IPS DF 6.9 (cell line): Measurements from ENCODE around the gene ANK3.

Experiments
- DNase-seq: peaks from one replicate; pipeline ENCODE4 v3.0.0-alpha.2; 2013; ENCODE audit warnings: low read depth, low spot score
- H3K27ac ChIP-seq: one replicate; pipeline ENCODE4 v1.5.1; 2013; ENCODE audit warnings: low read length, control low read depth
- H3K27me3 ChIP-seq: 2 replicates; pipeline ENCODE4 v1.6.1; 2013; ENCODE audit warnings: mild to moderate bottlenecking, low read length; ENCODE audit not compliant: control insufficient read depth, insufficient read depth
- H3K36me3 ChIP-seq: 2 replicates; pipeline ENCODE4 v1.6.1; 2013; ENCODE audit warnings: low read length; ENCODE audit not compliant: control insufficient read depth, insufficient read depth
- H3K4me1 ChIP-seq: 2 replicates; pipeline ENCODE4 v1.6.1; 2013; ENCODE audit warnings: low read length; ENCODE audit not compliant: control insufficient read depth, insufficient read depth
- H3K4me3 ChIP-seq: 2 replicates; pipeline ENCODE4 v1.5.1; 2013; ENCODE audit warnings: mild to moderate bottlenecking, low read length
- H3K9me3 ChIP-seq: 2 replicates; pipeline ENCODE4 v1.6.1; 2013; ENCODE audit warnings: low read length, inconsistent platforms; ENCODE audit not compliant: control insufficient read depth, insufficient read depth
- WGBS: extraction: QIAGEN DNeasy Blood & Tissue Kit; methylation state at CpG from one replicate; pipeline ENCODE4 v1.1.7; 2013; ENCODE audit warnings: mixed read lengths, missing lambda C conversion rate; ENCODE audit not compliant: insufficient read length, insufficient coverage; 5-methylcytosine and 5-hydroxymethylcytosine counted together

The ANK3 gene

DNA sequence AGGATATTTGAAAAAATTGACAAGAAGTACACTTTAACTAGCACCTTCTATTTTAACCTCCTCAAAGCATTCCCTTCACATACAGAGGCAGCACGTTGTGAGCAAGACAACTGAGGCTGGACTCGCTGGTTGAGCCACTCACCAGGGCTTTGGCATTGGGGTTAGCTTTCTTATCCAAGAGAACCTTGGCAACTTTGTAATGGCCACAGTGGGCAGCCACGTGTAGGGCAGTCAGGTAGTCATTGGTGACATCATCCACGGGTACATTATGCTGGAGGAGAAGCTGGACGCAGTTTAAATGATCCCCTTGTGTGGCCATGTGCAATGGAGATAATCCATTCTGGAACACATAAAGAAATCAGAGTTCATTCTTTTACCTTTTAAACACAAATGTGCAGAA, 181.8 kb downstream of the ANK3 start:
- Histone ChIP-seq H3K27ac (no peak overlapping the region), H3K4me1 (no peaks in the 10 kb centered on the region), H3K4me3 (no peak overlapping the region), H3K9me3 (no peaks in the 10 kb centered on the region), H3K36me3 (no peaks in the 10 kb centered on the region; the same call in 1 of the 2 replicates), H3K27me3 (no peaks in the 10 kb centered on the region)
- no CpG with 5 or more reads among the region's 5 CpGs for WGBS
- DNase-seq = no peak

DNA sequence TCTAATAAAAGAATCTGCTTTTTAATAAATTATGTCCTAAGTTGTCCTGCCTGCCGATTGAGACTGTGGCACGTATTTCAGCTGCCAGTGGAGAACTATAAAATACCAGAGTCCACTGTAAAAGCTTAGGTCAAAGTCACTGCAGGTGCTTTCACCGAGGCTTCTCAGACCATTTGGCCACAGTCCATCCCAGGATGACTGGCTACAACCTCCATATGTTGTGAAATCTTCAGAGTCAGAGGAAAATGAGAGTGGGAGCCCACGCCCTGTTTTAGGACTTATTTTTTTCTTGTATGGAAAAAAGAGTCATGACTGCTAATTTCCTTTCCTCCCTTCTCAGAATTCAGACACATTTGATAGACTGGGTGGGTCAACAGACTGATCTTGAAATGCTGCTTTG, 182.9 kb downstream of the ANK3 start:
- no peak for DNase-seq
- Histone ChIP-seq H3K4me1 (no peaks in the 10 kb centered on the region), H3K27ac (no peak overlapping the region), H3K9me3 (no peaks in the 10 kb centered on the region), H3K27me3 (no peaks in the 10 kb centered on the region), H3K36me3 (no peaks in the 10 kb centered on the region; the same call in 1 of the 2 replicates), H3K4me3 (no peak overlapping the region)
- no CpG with 5 or more reads among the region's 4 CpGs for WGBS

DNA sequence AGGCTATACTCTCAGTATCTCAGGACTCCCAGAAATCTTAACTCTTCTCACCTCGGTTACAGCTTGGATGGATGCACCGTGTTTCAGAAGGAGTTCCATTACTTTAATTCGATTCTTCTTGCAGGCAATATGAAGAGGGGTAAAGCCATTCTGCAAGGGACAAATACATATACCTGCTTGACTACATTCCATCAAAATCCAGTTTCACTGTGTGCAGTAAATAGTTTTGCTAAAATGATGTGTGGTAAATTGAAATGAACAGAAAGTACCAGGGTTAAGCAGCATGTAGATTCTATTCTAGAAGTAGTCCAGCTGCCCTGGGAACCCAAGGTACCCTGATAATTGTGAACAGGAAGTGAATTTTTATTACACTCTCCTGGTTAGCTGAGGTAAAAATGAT, 183.9 kb downstream of the ANK3 start:
- no peaks in the 10 kb centered on the region for H3K9me3 ChIP-seq
- no peaks in the 10 kb centered on the region for H3K4me1 ChIP-seq
- no peak for DNase-seq
- H3K27ac ChIP-seq = no peak overlapping the region
- H3K36me3 ChIP-seq = no peaks in the 10 kb centered on the region; the same call in 1 of the 2 replicates
- H3K4me3 ChIP-seq = no peak overlapping the region
- no peaks in the 10 kb centered on the region for H3K27me3 ChIP-seq
- WGBS = no CpG with 5 or more reads among the region's 3 CpGs

DNA sequence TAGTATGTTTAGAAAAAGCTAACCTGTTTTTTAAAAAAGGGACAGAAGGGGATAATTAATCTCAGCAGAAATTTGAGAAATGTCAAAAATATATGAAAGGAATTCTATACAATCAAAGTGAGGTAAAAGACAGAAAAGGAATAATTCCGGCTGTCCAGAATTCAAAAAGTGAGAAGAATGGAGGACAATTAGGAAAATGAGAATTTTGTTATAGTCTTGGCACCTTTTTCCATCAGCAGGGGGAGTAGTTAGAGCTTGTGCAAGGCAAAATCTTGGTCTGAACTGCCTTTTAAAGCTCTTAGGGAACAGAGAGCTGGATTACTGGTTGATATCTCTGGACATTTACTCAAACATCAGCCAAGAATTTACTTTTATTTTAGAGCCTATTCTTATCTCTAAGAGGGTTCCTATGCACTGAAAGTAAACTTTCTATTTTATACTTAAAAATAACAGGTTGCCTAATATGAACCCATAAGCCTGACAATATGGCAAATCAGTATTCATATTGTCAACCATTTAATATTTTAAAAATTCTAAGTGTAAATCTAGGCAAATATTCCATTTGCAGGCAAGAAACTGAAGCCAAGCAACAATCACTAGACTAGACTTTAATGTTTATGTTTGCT, 185.6 kb downstream of the ANK3 start:
- H3K27ac ChIP-seq = no peak overlapping the region
- H3K9me3 ChIP-seq = no peaks in the 10 kb centered on the region
- no peak overlapping the region for H3K4me3 ChIP-seq
- H3K4me1 ChIP-seq = no peaks in the 10 kb centered on the region
- H3K27me3 ChIP-seq = no peaks in the 10 kb centered on the region
- no CpG with 5 or more reads among the region's 1 CpG for WGBS
- no peaks in the 10 kb centered on the region; the same call in 1 of the 2 replicates for H3K36me3 ChIP-seq
- DNase-seq = no peak

DNA sequence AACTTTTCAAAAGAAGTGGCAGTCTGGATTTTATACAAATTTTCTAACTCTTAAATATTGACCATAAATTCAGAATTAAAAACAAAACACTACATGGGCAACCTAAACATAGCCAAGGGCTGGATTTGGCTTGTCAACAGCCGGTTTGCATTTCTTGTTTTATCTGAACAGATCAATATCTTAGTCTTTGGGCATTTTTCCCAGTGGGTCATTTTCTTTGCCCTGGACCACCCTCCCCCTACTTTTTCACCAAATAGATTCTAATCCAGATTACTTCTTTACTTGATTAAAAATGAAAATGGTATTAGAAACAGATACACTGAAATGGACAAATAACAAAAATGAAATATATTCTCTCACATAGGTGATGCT, 189.0 kb downstream of the ANK3 start:
- WGBS = no CpG with 5 or more reads among the region's 1 CpG
- Histone ChIP-seq H3K4me1 (no peaks in the 10 kb centered on the region), H3K27ac (no peak overlapping the region)

DNA sequence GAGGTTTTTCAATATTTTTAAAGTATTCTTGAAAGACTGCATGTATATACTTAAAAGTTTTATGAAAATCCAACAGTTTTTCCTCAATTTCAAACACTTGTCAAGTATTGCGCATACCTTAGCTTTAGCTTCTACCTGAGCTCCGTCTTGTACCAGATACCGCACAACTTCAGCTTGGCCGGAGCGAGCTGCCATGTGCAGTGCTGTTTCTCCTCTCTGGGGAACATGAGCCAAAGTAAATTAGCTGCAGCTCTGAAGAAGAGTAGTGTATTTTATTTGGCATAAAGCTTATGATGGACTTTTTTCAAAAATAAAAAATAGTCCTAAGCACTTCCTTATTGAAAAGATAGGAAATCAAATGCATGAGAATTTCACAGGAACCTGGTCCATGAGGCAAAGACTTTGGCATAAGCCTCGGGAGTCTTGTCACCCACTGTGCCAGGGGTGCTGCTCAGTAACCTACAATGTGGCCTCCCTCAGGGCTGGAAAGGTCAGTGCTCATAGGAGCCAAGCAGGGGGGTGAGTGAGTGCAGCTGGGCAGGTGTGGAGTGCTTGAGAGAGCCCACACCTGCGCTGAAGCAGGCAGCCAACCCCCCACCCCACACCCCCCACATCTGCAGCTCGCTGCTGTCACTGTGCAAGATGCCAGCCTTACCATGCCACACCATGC, 189.5 kb downstream of the ANK3 start:
- WGBS = no CpG with 5 or more reads among the region's 8 CpGs
- Histone ChIP-seq H3K4me1 (no peaks in the 10 kb centered on the region), H3K4me3 (no peak overlapping the region), H3K9me3 (no peaks in the 10 kb centered on the region), H3K36me3 (no peaks in the 10 kb centered on the region), H3K27me3 (no peaks in the 10 kb centered on the region; the same call in 1 of the 2 replicates), H3K27ac (no peak overlapping the region)
- no peak for DNase-seq

More for the DNA sequence above, 189.0 kb downstream of the ANK3 start:
- DNase-seq = no peak
- no peaks in the 10 kb centered on the region for H3K9me3 ChIP-seq
- H3K36me3 ChIP-seq = no peaks in the 10 kb centered on the region
- H3K4me3 ChIP-seq = no peak overlapping the region
- no peaks in the 10 kb centered on the region; the same call in 1 of the 2 replicates for H3K27me3 ChIP-seq

DNA sequence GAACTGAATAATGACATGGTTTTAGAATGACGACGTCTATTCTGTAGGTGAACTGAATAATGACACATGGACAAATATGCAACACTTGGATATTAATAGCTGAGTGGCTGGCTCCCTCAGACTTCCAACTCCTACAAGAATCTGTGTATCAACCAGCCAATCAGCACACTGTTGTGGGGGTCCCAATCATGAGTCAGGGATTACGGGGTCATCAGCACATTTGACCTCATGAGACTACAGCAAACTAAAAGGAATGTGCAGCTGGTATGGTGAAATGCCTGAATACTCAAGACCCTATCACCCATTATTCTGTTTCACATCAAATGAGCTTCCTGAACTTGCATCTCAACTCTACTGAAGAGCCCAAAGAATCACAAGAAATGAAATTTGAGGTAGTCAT, 192.5 kb downstream of the ANK3 start:
- H3K36me3 ChIP-seq = no peaks in the 10 kb centered on the region
- H3K9me3 ChIP-seq = no peaks in the 10 kb centered on the region
- no peak overlapping the region for H3K4me3 ChIP-seq
- WGBS = no CpG with 5 or more reads among the region's 3 CpGs
- no peaks in the 10 kb centered on the region; the same call in 1 of the 2 replicates for H3K27me3 ChIP-seq
- no peak for DNase-seq
- no peak overlapping the region for H3K27ac ChIP-seq
- no peaks in the 10 kb centered on the region for H3K4me1 ChIP-seq

DNA sequence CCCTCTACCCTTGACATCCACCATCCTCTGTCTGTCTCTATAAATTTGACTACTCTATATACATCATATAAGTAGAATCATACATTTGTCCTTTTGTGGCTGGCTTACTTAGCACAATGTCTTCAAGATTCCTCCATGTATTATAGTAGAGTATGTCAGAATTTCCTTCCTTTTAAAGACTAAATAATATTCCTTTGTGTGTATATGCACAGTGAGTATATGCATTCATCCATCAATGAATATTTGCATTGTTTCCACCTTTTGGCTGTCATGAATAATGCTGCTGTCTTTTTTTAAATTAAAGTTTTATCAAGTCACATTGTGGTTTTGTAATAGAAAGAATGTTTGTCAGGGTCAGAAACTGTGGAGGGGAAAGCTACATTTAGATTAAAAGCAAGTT, 195.3 kb downstream of the ANK3 start:
- DNase-seq = no peak
- H3K36me3 ChIP-seq = no peaks in the 10 kb centered on the region
- no peaks in the 10 kb centered on the region for H3K9me3 ChIP-seq

DNA sequence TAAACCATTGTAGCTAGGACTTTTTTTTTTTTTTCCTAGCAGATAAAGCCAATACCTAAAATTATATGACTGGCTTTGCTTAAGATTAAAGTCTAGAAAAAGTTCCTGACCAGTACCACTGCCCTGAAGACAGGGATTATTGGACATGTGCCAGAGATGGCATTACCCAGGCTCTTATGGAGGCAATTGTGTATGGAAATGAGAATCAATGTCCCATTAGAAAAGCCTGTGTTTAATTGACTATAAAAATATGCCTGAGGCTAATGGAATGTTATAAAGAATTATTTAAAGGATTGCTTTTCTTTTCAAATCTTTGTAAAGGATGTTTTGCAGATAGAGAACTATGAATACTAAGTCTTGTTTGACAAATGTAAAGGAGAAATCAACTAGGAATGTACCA, 196.7 kb downstream of the ANK3 start:
- Histone ChIP-seq H3K27ac (no peak overlapping the region), H3K4me1 (no peaks in the 10 kb centered on the region), H3K4me3 (no peak overlapping the region), H3K27me3 (no peaks in the 10 kb centered on the region), H3K36me3 (no peaks in the 10 kb centered on the region), H3K9me3 (no peaks in the 10 kb centered on the region)
- no peak for DNase-seq

More for the DNA sequence above, 195.3 kb downstream of the ANK3 start:
- no peaks in the 10 kb centered on the region for H3K4me1 ChIP-seq
- H3K27ac ChIP-seq = no peak overlapping the region
- no peaks in the 10 kb centered on the region; the same call in 1 of the 2 replicates for H3K27me3 ChIP-seq
- no peak overlapping the region for H3K4me3 ChIP-seq

DNA sequence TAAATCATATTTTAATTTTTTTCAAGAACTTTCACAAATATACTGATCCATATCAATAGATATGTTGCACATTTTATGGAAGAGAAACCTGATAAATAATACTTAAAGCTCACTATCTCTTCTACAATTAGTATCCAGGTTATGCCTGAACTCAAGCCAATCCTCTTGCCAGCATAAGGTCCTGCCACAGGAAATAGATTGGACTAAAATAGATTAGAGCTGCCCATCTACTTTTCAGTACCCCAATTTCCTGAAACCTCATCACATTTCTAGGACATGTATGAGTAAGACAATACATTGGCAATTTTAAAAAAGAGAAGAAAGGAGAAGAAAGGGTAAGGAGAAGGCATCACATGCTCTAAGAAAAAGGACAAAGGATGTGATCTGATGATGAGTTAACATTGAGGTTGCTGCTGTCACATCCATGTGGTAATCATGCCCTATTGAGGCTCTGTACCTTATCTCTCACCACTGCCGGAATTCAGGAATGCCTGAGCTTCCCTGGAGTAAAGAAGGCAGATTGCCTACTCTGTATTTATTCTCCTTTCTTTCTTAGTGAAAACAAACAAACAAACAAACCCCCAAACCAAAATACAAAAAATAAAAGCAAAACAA, 199.7 kb downstream of the ANK3 start:
- H3K27ac ChIP-seq = no peak overlapping the region
- H3K4me3 ChIP-seq = no peak overlapping the region
- H3K4me1 ChIP-seq = no peaks in the 10 kb centered on the region
- DNase-seq = no peak
- H3K36me3 ChIP-seq = no peaks in the 10 kb centered on the region
- H3K27me3 ChIP-seq = no peaks in the 10 kb centered on the region
- H3K9me3 ChIP-seq = no peaks in the 10 kb centered on the region
- no CpG with 5 or more reads among the region's 1 CpG for WGBS
